Pancreas (tissue), 10 donors: ENCODE results near the gene SCNN1A. TPM values are rescaled to one million over a fixed set of nuclear protein-coding genes. Genes with fewer than 3 reads are reported as not detected.

Experiments used
- ATAC-seq, 4 donors: fragments of 200-7000 bp; cut with Tn5 transposase; one replicate each; pipeline versions ENCODE4 v1.8.0 to v1.9.1; 2020; ENCODE audit warnings: mild to moderate bottlenecking in 4 of 4, moderate library complexity in 4 of 4
- DNase-seq, 6 donors: peaks; one replicate each; pipeline ENCODE4 v3.0.0-alpha.2; 2020
- FAIRE-seq: peaks from 2 replicates; lab custom pipeline; 2012; peaks lifted over from hg19 to GRCh38; lab: Jason Lieb, UNC
- H3K27ac ChIP-seq, 4 donors: fragments of 200-600 bp; sonication (generic); 1 replicate in 3 of 4; 2 replicates in 1 of 4; pipeline versions ENCODE4 v1.5.0 to v1.8.0; 2020
- H3K27me3 ChIP-seq, 4 donors: fragments of 200-600 bp; one replicate each; pipeline ENCODE4 v1.8.0; 2021
- H3K36me3 ChIP-seq, 3 donors: fragments of 200-600 bp; sonication (generic) in 1 of 3; one replicate each; pipeline versions ENCODE4 v1.5.0 to v1.8.0; 2020 to 2021
- H3K4me1 ChIP-seq, 3 donors: fragments of 200-600 bp; one replicate each; pipeline ENCODE4 v1.8.0; 2021
- H3K4me3 ChIP-seq, 4 donors: fragments of 200-600 bp; sonication (generic) in 2 of 4; one replicate each; pipeline versions ENCODE4 v1.5.0 to v1.8.0; 2020 to 2021
- H3K9me3 ChIP-seq, 4 donors: fragments of 200-600 bp; one replicate each; pipeline ENCODE4 v1.8.0; 2021
- CTCF ChIP-seq, 4 donors: fragments of 200-600 bp; sonication (generic) in 3 of 4; IDR thresholded peaks; one replicate each; pipeline versions ENCODE4 v1.5.0 to v1.8.0; 2021; ENCODE audit warnings: antibody characterized with exemption in 4 of 4
- WGBS, 2 donors: extraction: QIAGEN DNeasy Blood & Tissue Kit; methylation state at CpG; one replicate each; pipeline ENCODE4 v1.1.7; 2013; 5-methylcytosine and 5-hydroxymethylcytosine counted together
- intact Hi-C, 3 donors: fragments of 100-400 bp; cut with DNase I; formaldehyde crosslinking; loops; one replicate each; pipeline versions ENCODE4 v1.11.1 to v1.14.2; 2022
- polyA plus RNA-seq, 2 donors: library from polyadenylated mRNA; stranded (reverse); fragments of 200-250 nt; gene quantifications; one replicate each; pipeline ENCODE4 v1.2.3, GENCODE V29; 2013
- total RNA-seq, 6 donors: library from RNA; stranded (reverse); fragmentation: NEBNext Ultra II Directional in 4 of 6; extraction: Animal tissue kit (Norgen Biotek cat#: 25700) in 4 of 6; gene quantifications; one replicate each; pipeline versions ENCODE4 v1.2.1 to v1.2.4, GENCODE V29; 2021 to 2023
- donor health status: healthy with polysubstance abuse.
- donor health status: DM: no; HTN: no; CAD: no; lungs with moderate emphysema.
- donor health status: DM: no; HTN: no; CAD: no.
- donor health status: control.
- donor health status: control.
- donor health status: Bipolar disorder and iron deficiency.
- donor health status: DM: yes; HTN: yes; CAD: no.
- donor health status: DM: no; HTN: no; CAD: no.
- donor health status: DM: no; HTN: no; CAD: no.
- donor health status: DM: yes; HTN: yes; CAD: no.

Gene SCNN1A
- total and polyA plus RNA-seq, 8 donors, result 21.0 to 87.8 (median 39.9) TPM

- FAIRE-seq (no peak), ATAC-seq (no peak), DNase-seq (no peak)
- WGBS, 2 donors, result 33 to 38% methylated on average over 1 of the region's 1 CpG
- intact Hi-C loops, result no loop called here
- Histone ChIP-seq H3K36me3 (peaks cover 0 to 19% (median 5%) of the 10 kb centered on the region in 3 donors), H3K27me3 (no peaks in the 10 kb centered on the region), H3K4me3 (no peak overlapping the region), H3K4me1 (peaks cover 4 to 18% (median 10%) of the 10 kb centered on the region in 3 donors), H3K27ac (no peak overlapping the region), H3K9me3 (no peaks in the 10 kb centered on the region)
- no peak for TF ChIP-seq CTCF (IDR thresholded peaks at IDR 0.05)
Measured at GRCh38 chr12:6386491-6386890, 11.1 kb upstream of the SCNN1A start.

- no peak for TF ChIP-seq CTCF (IDR thresholded peaks at IDR 0.05)
- Histone ChIP-seq H3K27ac (no peak overlapping the region), H3K4me3 (no peak overlapping the region), H3K9me3 (no peaks in the 10 kb centered on the region), H3K36me3 (peaks cover 0 to 16% (median 5%) of the 10 kb centered on the region in 3 donors), H3K4me1 (peaks cover 4 to 18% (median 9%) of the 10 kb centered on the region in 3 donors), H3K27me3 (no peaks in the 10 kb centered on the region)
- WGBS, 2 donors, result 79 to 84% methylated on average over 11 of the region's 11 CpGs
- FAIRE-seq (no peak), DNase-seq (peak in 1 of 6 donors; percentile 64), ATAC-seq (no peak)
- intact Hi-C loops, result no loop called here
Measured at GRCh38 chr12:6386038-6386437, 10.7 kb upstream of the SCNN1A start.

- peak in 2 of 6 donors; percentile 53 to 74 for DNase-seq
- WGBS, 2 donors, result 12 to 18% methylated on average over 34 to 36 of the region's 36 CpGs
- Histone ChIP-seq H3K36me3 (peaks cover 0 to 11% (median 5%) of the 10 kb centered on the region in 3 donors), H3K4me1 (peaks cover 4 to 18% (median 9%) of the 10 kb centered on the region in 3 donors), H3K27me3 (no peaks in the 10 kb centered on the region), H3K4me3 (peak overlapping the region; percentile 66 to 96 (median 90)), H3K9me3 (no peaks in the 10 kb centered on the region), H3K27ac (peak overlapping the region; percentile 63 to 95 (median 84))
- TF ChIP-seq CTCF (IDR thresholded peaks at IDR 0.05), result no peak
- ATAC-seq, result peak; percentile 17 to 42 (median 22)
- intact Hi-C loops, result no loop called here
- no peak for FAIRE-seq
Measured at GRCh38 chr12:6384499-6385436, 9.4 kb upstream of the SCNN1A start.

GRCh38 chr12:6383572-6384498 is 8.5 kb upstream of the SCNN1A start, which contains the start of gene LTBR:
Gene LTBR, plus strand, starts transcription at chr12:6384162. Its CDS starts 197 bp downstream, at chr12:6384359.
- TF ChIP-seq CTCF (IDR thresholded peaks at IDR 0.05), result no peak
- peak; percentile 96 to 97 (median 96) for ATAC-seq
- Histone ChIP-seq H3K27me3 (no peaks in the 10 kb centered on the region), H3K36me3 (peaks cover 0 to 11% (median under 1%) of the 10 kb centered on the region in 3 donors), H3K9me3 (no peaks in the 10 kb centered on the region), H3K4me3 (peak within 1 kb of the TSS; percentile 66 to 96 (median 90)), H3K27ac (peak within 1 kb of the TSS; percentile 63 to 95 (median 84)), H3K4me1 (peaks cover 4 to 18% (median 9%) of the 10 kb centered on the region in 3 donors)
- 2% methylated on average over 60 to 62 of the region's 62 CpGs for WGBS, 2 donors
- peak; percentile 95 to 98 (median 96) for DNase-seq
- intact Hi-C loops, result no loop called here
- no peak for FAIRE-seq
